Endothelial cell of umbilical vein (primary cell): ENCODE measurements around the gene CERS6. TPM values are rescaled to one million over a fixed set of nuclear protein-coding genes. Genes with fewer than 3 reads are reported as not detected.

Experiments used
- BruUV-seq: library from RNA; stranded (reverse); fragments of 400-500 nt; replicated peaks from 2 replicates; lab custom pipeline; 2021; lab: Mats Ljungman, UMichigan
- CTCF ChIA-PET: fragments of 300-600, 350-600 bp; sonication (Branson Sonifier 250); formaldehyde crosslinking; loops from one replicate; lab custom pipeline; 2021; ENCODE audit warnings: antibody characterized with exemption, inconsistent platforms; lab: Charles Lee
- POLR2A ChIA-PET: fragments of 300-600, 350-600 bp; sonication (Branson Sonifier 250); formaldehyde crosslinking; loops from one replicate; lab custom pipeline; 2021; ENCODE audit warnings: antibody characterized with exemption, inconsistent platforms; lab: Charles Lee
- DNase-seq: peaks from one replicate; pipeline ENCODE4 v3.0.0-alpha.2; 2011; ENCODE audit warnings: low read depth, low spot score
- FAIRE-seq: peaks from 2 replicates; lab custom pipeline; 2011; peaks lifted over from hg19 to GRCh38; lab: Jason Lieb, UNC
- H2AFZ ChIP-seq: 2 replicates; pipeline ENCODE4 v1.6.0; 2012; ENCODE audit warnings: low read depth, low read length, control low read depth, inconsistent platforms
- H3K27ac ChIP-seq: 2 replicates; pipeline ENCODE4 v1.5.1; 2011; ENCODE audit warnings: low read depth, mild to moderate bottlenecking, control low read depth, low read length, moderate library complexity; ENCODE audit not compliant: insufficient read depth
- H3K27me3 ChIP-seq, 2 experiments: 2 replicates each; pipeline versions ENCODE4 v1.6.0 to v1.6.1; 2011; ENCODE audit warnings: low read length in 2 of 2, mixed read lengths in 1 of 2; ENCODE audit not compliant: control insufficient read depth in 2 of 2, insufficient read depth in 2 of 2
- H3K36me3 ChIP-seq, 2 experiments: 2 replicates in 1 of 2; 3 replicates in 1 of 2; pipeline ENCODE4 v1.5.1; 2011; ENCODE audit warnings: low read length in 2 of 2, mild to moderate bottlenecking in 1 of 2, moderate library complexity in 1 of 2; ENCODE audit not compliant: control insufficient read depth in 2 of 2, insufficient read depth in 2 of 2; ENCODE audit errors: extremely low read depth in 1 of 2
- H3K4me1 ChIP-seq: 3 replicates; pipeline ENCODE4 v1.5.1; 2011; ENCODE audit warnings: mild to moderate bottlenecking, low read length; ENCODE audit not compliant: control insufficient read depth, insufficient read depth; ENCODE audit errors: extremely low read depth
- H3K4me2 ChIP-seq: 2 replicates; pipeline ENCODE4 v1.6.1; 2011; ENCODE audit warnings: low read length, control low read depth, mixed read lengths; ENCODE audit not compliant: insufficient read depth
- H3K4me3 ChIP-seq, 3 experiments: fragments of 200-600 bp in 1 of 3; sonication (generic), shearing (Covaris generic) in 1 of 3; replicated peaks in 1 of 3; 2 replicates each; pipeline ENCODE4 v1.5.1; 2011 to 2016; ENCODE audit warnings: control low read depth in 3 of 3, low read length in 3 of 3, mild to moderate bottlenecking in 2 of 3, inconsistent platforms in 1 of 3, low read depth in 1 of 3, moderate library complexity in 1 of 3; ENCODE audit not compliant: insufficient read depth in 1 of 3
- H3K79me2 ChIP-seq: 2 replicates; pipeline ENCODE4 v1.6.0; 2012; ENCODE audit warnings: low read length, inconsistent platforms; ENCODE audit not compliant: control insufficient read depth, insufficient read depth
- H3K9ac ChIP-seq: replicated peaks from 2 replicates; pipeline ENCODE3; 2011; ENCODE audit warnings: low read length, control low read depth; ENCODE audit not compliant: insufficient read depth; ENCODE audit errors: extremely low read depth
- H3K9me1 ChIP-seq: replicated peaks from 3 replicates; pipeline ENCODE4 v1.6.0; 2011; ENCODE audit warnings: mild to moderate bottlenecking, low read length; ENCODE audit not compliant: control insufficient read depth, insufficient read depth; ENCODE audit errors: extremely low read depth
- H3K9me3 ChIP-seq: replicated peaks from 2 replicates; pipeline ENCODE4 v1.5.1; 2012; ENCODE audit warnings: low read length, inconsistent platforms; ENCODE audit not compliant: control insufficient read depth, insufficient read depth
- H4K20me1 ChIP-seq: replicated peaks from 2 replicates; pipeline ENCODE3; 2011; ENCODE audit warnings: mild to moderate bottlenecking, low read length; ENCODE audit not compliant: control insufficient read depth, insufficient read depth; ENCODE audit errors: extremely low read depth
- CTCF ChIP-seq, 2 donors: IDR thresholded peaks; 1 replicate in 1 of 2; 2 replicates in 1 of 2; pipeline ENCODE4 v1.5.1; 2011; ENCODE audit warnings: low read length in 2 of 2, mild to moderate bottlenecking in 2 of 2, moderate library complexity in 2 of 2, control low read depth in 1 of 2, inconsistent platforms in 1 of 2, low read depth in 1 of 2; ENCODE audit not compliant: insufficient read depth in 1 of 2; ENCODE audit errors: extremely low read depth in 1 of 2
- EZH2 ChIP-seq: IDR thresholded peaks from 2 replicates; pipeline ENCODE4 v1.6.1; 2012; ENCODE audit warnings: borderline replicate concordance, low read depth, mild to moderate bottlenecking, moderate library complexity, low read length, inconsistent platforms; ENCODE audit not compliant: severe bottlenecking
- FOS ChIP-seq: IDR thresholded peaks from 2 replicates; pipeline ENCODE4 v1.6.1; 2011; ENCODE audit warnings: mild to moderate bottlenecking, low read length, moderate library complexity, borderline replicate concordance; ENCODE audit not compliant: insufficient read depth
- GATA2 ChIP-seq: IDR thresholded peaks from 2 replicates; pipeline ENCODE4 v1.7.0; 2011; ENCODE audit warnings: low read depth, mild to moderate bottlenecking, moderate library complexity, mixed read lengths, low read length; ENCODE audit not compliant: insufficient read length, insufficient read depth
- JUN ChIP-seq: IDR thresholded peaks from 2 replicates; pipeline ENCODE4 v1.6.1; 2011; ENCODE audit warnings: borderline replicate concordance, low read depth; ENCODE audit not compliant: insufficient read length, insufficient read depth
- MAX ChIP-seq: IDR thresholded peaks from 2 replicates; pipeline ENCODE4 v1.6.1; 2011; ENCODE audit not compliant: insufficient read depth, insufficient read length
- MYC ChIP-seq: IDR thresholded peaks from one replicate; pipeline ENCODE4 v1.6.1; 2011; ENCODE audit warnings: mild to moderate bottlenecking, low read depth, low read length
- POLR2A ChIP-seq: IDR thresholded peaks from 2 replicates; pipeline ENCODE4 v1.6.1; 2012; ENCODE audit warnings: low read depth, mild to moderate bottlenecking, control low read depth, low read length
- POLR2AphosphoS5 ChIP-seq: IDR thresholded peaks from 2 replicates; pipeline ENCODE4 v1.6.1; 2012; ENCODE audit warnings: low read depth, mild to moderate bottlenecking, control low read depth, low read length, moderate library complexity; ENCODE audit not compliant: insufficient read depth
- dilution Hi-C: fragments of 300-500 bp; cut with MboI; formaldehyde crosslinking; loops from one replicate; pipeline ENCODE4 v1.15.0; 2019; ENCODE audit warnings: low sequenced_read_pairs; ENCODE audit not compliant: extremely low pct_ligation_motif_present
- intact Hi-C: fragments of 100-400 bp; cut with micrococcal nuclease; formaldehyde crosslinking; loops from one replicate; pipeline ENCODE4 v1.10.0; 2022
- polyA plus RNA-seq, 4 experiments: library from polyadenylated mRNA; depleted of rRNA in 3 of 4; stranded (reverse) in 3 of 4; unstranded in 1 of 4; fragments of >200 nt; gene quantifications; 2 replicates each; pipeline versions ENCODE4 v1.2.1 to v1.2.3, GENCODE V29; 2011 to 2012; ENCODE audit warnings: missing spikeins in 1 of 4
- total RNA-seq: library from RNA; stranded (reverse); gene quantifications from 2 replicates; pipeline ENCODE4 v1.2.3, GENCODE V29; 2021

Gene CERS6
- total and polyA plus RNA-seq, 2 donors (not counting 3 experiments of a cell fraction or from before 2014, with no cell fraction given) = 2.7 to 11.7 TPM

- peaks cover 2% of the 10 kb centered on the region for H3K9me1 ChIP-seq
- no peaks in the 10 kb centered on the region for H3K4me1 ChIP-seq
- H3K4me2 ChIP-seq = no peak overlapping the region
- no peak overlapping the region for H3K27ac ChIP-seq
- intact Hi-C loops (no loop called here), dilution Hi-C loops (no loop called here)
- no peaks in the 10 kb centered on the region for H4K20me1 ChIP-seq
- DNase-seq (no peak), FAIRE-seq (no peak)
- no peaks in the 10 kb centered on the region for H3K36me3 ChIP-seq
- no peak overlapping the region for H2AFZ ChIP-seq
- H3K27me3 ChIP-seq = peaks cover 0 to 3% of the 10 kb centered on the region in 2 experiments
- POLR2A ChIA-PET = no interaction called here
- H3K4me3 ChIP-seq = no peak overlapping the region
- no TSS peak for BruUV-seq
- H3K79me2 ChIP-seq = no peaks in the 10 kb centered on the region
- H3K9ac ChIP-seq = no peak overlapping the region
- CTCF ChIA-PET = no interaction called here
- no peaks in the 10 kb centered on the region for H3K9me3 ChIP-seq
- no peak for TF ChIP-seq FOS
- no peak for TF ChIP-seq CTCF (IDR thresholded peaks at IDR 0.05; ENCODE audit: extremely low read depth in 1 of 2, insufficient read depth in 1 of 2, low read depth in 1 of 2, low read length in 2 of 2)
- no peak for TF ChIP-seq JUN
- no peak for TF ChIP-seq MAX
- TF ChIP-seq POLR2A = no peak
- TF ChIP-seq MYC = no peak
- TF ChIP-seq POLR2AphosphoS5 = no peak
- TF ChIP-seq GATA2 = no peak
- no peak for TF ChIP-seq EZH2
These were observed 33.5 kb upstream of the CERS6 start for GRCh38 chr2:168422584-168422983.
